Measurements from ENCODE around the gene CZIB.

The CZIB gene

DNA sequence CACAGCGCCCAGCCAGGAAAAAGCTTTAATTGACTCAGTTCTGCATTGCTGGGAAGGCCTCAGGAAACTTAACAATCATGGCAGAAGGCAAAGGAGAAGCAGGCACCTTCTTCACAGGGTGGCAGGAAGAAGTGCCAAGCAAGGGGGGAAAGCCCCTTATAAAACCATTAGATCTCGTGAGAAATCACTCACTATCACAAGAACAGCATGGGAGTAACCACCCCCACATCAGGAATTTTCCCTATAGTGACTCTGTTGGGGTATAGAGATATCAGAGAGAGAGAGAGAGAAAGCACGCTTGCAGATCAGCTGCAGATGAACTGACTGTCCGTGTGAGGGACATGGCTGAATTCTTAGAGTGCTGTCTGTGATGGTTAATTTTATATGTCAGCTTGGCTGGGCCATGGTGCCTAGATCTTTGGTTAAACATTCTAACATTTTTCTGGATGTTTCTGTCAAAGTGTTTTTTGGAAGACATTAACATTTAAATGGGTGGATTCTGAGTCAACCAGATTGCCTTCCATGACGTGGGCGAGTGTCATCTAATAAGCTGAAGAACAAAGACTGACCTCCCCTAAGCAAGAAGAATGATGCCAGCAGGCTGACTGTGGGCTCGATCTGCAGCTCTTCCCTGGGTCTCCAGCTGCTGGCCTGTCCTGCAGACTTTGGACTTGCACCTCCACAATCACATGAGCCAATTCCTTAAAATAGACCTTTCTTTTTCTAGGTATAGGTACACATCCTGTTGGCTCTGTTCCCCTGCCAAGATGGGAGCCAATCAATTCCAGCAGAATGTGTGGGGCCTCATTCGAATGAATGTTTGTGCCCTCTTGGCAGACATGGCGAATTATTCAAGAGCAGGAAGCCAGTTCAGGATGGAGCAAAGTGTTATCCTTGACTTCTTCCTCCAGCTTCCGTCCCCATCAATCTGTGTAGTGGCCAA is 45.2 kb downstream of the CZIB start:
- DNase-seq (ENCODE audit: low spot score in 2 of 2), result peak in 1 of 2 experiments; percentile 20
- Histone ChIP-seq H3K4me3 (no peak overlapping the region), H3K4me1 (peaks cover 6% of the 10 kb centered on the region), H3K9me3 (no peaks in the 10 kb centered on the region), H3K27me3 (ENCODE audit: low read depth) (no peaks in the 10 kb centered on the region), H3K36me3 (replicated peaks) (no peaks in the 10 kb centered on the region)
- in situ Hi-C loops (cut with MboI; ENCODE audit: low sequenced_read_pairs), result loop anchor here (25.0 kb wide), 1 partner anchor 263 kb away; the partner anchor contains the start of gene ECHDC2

GRCh38 chr1:53172426-53173128 is 47.9 kb downstream of the CZIB start:
- in situ Hi-C loops (cut with MboI; ENCODE audit: low sequenced_read_pairs), result no loop called here
- no peaks in the 10 kb centered on the region for H3K27me3 ChIP-seq (ENCODE audit: low read depth)
- H3K36me3 ChIP-seq (replicated peaks), result no peaks in the 10 kb centered on the region
- H3K4me3 ChIP-seq, result no peak overlapping the region
- H3K9me3 ChIP-seq, result no peaks in the 10 kb centered on the region
- H3K4me1 ChIP-seq, result peaks cover 6% of the 10 kb centered on the region
- no peak for DNase-seq (ENCODE audit: low spot score in 2 of 2)

DNA sequence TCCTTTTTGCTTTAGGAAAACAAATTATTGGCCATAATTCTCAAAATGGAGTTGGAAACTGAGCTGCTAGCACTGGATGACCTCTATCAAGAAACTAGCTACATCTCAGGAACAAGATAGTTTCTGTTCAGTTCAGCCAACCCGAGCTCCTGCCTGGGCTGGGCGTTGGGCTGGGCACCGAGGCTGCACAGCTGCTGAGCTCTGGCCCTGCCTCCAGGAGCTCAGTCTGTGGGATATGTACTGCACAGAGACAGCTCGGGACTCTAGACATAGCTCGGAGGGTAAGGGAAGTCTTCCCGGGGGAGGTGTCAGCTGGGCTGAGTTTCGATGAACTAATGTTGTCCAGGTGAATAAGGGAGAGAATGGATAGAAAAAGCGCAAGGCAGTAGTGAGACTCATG is 53.5 kb downstream of the CZIB start:
- no peaks in the 10 kb centered on the region for H3K36me3 ChIP-seq (replicated peaks)
- no peaks in the 10 kb centered on the region for H3K4me1 ChIP-seq
- peaks cover 2% of the 10 kb centered on the region; the same call in 1 of the 2 replicates for H3K27me3 ChIP-seq (ENCODE audit: low read depth)
- DNase-seq (ENCODE audit: low spot score in 2 of 2), result no peak
- no peaks in the 10 kb centered on the region for H3K9me3 ChIP-seq
- in situ Hi-C loops (cut with MboI; ENCODE audit: low sequenced_read_pairs), result no loop called here
- no peak overlapping the region for H3K4me3 ChIP-seq

- Histone ChIP-seq H3K9me3 (no peaks in the 10 kb centered on the region), H3K4me1 (no peaks in the 10 kb centered on the region), H3K27me3 (ENCODE audit: low read depth) (peaks cover 2% of the 10 kb centered on the region; the same call in 1 of the 2 replicates), H3K36me3 (replicated peaks) (no peaks in the 10 kb centered on the region), H3K4me3 (no peak overlapping the region)
- in situ Hi-C loops (cut with MboI; ENCODE audit: low sequenced_read_pairs), result no loop called here
- no peak for DNase-seq (ENCODE audit: low spot score in 2 of 2)
Observed at GRCh38 chr1:53166366-53166765, 54.1 kb downstream of the CZIB start.

DNA sequence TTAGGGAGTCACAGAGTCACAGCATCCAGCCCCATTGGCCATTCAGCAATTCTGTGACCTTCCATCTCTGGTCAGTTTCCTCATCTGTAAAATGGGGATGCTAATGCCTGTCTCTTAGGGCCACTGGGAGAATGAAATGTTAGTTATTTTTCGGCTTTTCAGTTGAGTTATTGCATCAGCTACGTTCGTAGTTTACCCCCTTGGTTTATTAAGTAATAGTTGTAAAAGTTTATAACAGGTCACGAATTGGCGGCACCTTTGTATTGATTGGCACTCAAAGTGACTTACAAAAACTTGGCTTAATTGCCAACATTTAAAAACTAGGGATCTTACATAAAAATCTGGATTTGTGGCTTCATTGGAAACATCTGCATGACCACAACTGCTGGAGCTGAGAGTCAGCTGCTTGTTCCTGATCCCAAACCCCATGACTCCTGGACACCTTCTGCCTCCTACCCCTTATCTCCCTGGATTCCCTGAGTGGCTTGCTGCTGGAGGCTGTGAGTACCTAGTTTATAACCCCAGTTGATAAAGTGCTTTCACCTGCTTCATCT is 54.9 kb downstream of the CZIB start:
- Histone ChIP-seq H3K27me3 (ENCODE audit: low read depth) (peaks cover 2% of the 10 kb centered on the region; the same call in 1 of the 2 replicates), H3K4me3 (no peak overlapping the region), H3K9me3 (no peaks in the 10 kb centered on the region), H3K4me1 (no peaks in the 10 kb centered on the region), H3K36me3 (replicated peaks) (no peaks in the 10 kb centered on the region)
- in situ Hi-C loops (cut with MboI; ENCODE audit: low sequenced_read_pairs), result no loop called here
- DNase-seq (ENCODE audit: low spot score in 2 of 2), result no peak

All from HAP-1 (cell line).